Osteoblast (primary cell): ENCODE data around the gene PCDH12. TPM values are rescaled to one million over a fixed set of nuclear protein-coding genes. Genes with fewer than 3 reads are reported as not detected.

Source experiments
- DNase-seq: peaks from one replicate; pipeline ENCODE4 v3.0.0; 2011; ENCODE audit warnings: low spot score, mixed read lengths; ENCODE audit not compliant: insufficient read length; ENCODE audit errors: missing footprints
- H2AFZ ChIP-seq: 2 replicates; pipeline ENCODE4 v1.6.0; 2011; ENCODE audit warnings: mild to moderate bottlenecking, low read length
- H3K27ac ChIP-seq: 2 replicates; pipeline ENCODE4 v1.5.1; 2011; ENCODE audit warnings: mild to moderate bottlenecking, low read depth, low read length, moderate library complexity
- H3K27me3 ChIP-seq: 2 replicates; pipeline ENCODE4 v1.6.0; 2012; ENCODE audit warnings: mild to moderate bottlenecking, control low read depth, inconsistent platforms, low read length, moderate library complexity; ENCODE audit not compliant: insufficient read depth
- H3K36me3 ChIP-seq: 2 replicates; pipeline ENCODE4 v1.5.1; 2011; ENCODE audit warnings: mild to moderate bottlenecking, low read length, control low read depth, moderate library complexity; ENCODE audit not compliant: insufficient read depth
- H3K4me1 ChIP-seq: 2 replicates; pipeline ENCODE4 v1.5.1; 2011; ENCODE audit warnings: mild to moderate bottlenecking, low read length, control low read depth, moderate library complexity; ENCODE audit not compliant: insufficient read depth
- H3K4me2 ChIP-seq: 2 replicates; pipeline ENCODE4 v1.6.0; 2011; ENCODE audit warnings: mild to moderate bottlenecking, low read length; ENCODE audit not compliant: insufficient read depth
- H3K4me3 ChIP-seq: fragments of 200-600 bp; sonication (generic); 3 replicates; pipeline ENCODE4 v1.5.1; 2012; ENCODE audit warnings: mild to moderate bottlenecking, low read length, inconsistent platforms; ENCODE audit not compliant: insufficient read depth
- H3K79me2 ChIP-seq: 2 replicates; pipeline ENCODE4 v1.6.0; 2012; ENCODE audit warnings: mild to moderate bottlenecking, low read length, control low read depth, inconsistent platforms; ENCODE audit not compliant: insufficient read depth
- H3K9me3 ChIP-seq: 2 replicates; pipeline ENCODE4 v1.5.1; 2011; ENCODE audit warnings: low read depth, low read length, control low read depth
- H4K20me1 ChIP-seq: 2 replicates; pipeline ENCODE4 v1.6.0; 2012; ENCODE audit warnings: mild to moderate bottlenecking, low read length, control low read depth; ENCODE audit not compliant: insufficient read depth
- CTCF ChIP-seq: IDR thresholded peaks from 2 replicates; pipeline ENCODE4 v1.5.1; 2011; ENCODE audit warnings: mild to moderate bottlenecking, low read depth, low read length, moderate library complexity; ENCODE audit errors: extremely low read depth
- total RNA-seq: library from RNA; depleted of rRNA; stranded (reverse); fragments of >200 nt; gene quantifications from 2 replicates; pipeline ENCODE4 v1.2.3, GENCODE V29; 2012

PCDH12 gene
- total RNA-seq, 1 donor = not detected

DNA sequence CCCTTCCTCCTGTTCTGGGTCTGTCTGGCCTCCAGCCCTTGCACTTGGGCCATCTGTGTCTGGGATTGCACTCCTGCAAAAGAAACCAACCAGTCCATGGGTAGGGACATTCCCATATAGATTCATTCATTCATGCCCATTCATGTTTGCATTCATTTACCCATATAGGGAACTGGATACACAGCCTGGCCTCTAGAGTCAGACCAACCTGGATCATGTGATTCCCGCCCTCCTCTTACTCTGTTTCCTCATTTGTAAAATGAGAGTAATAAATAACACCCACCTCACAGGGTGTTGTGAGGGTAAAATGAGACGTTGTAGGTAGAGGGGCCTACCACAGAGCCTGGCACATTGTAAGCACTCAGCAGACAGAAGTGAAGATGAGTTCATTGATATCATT is 8.5 kb downstream of the PCDH12 start:
- Histone ChIP-seq H3K4me3 (no peak overlapping the region), H3K79me2 (no peaks in the 10 kb centered on the region), H3K9me3 (no peaks in the 10 kb centered on the region), H3K4me2 (no peak overlapping the region), H3K27me3 (peaks cover 8% of the 10 kb centered on the region), H3K4me1 (no peaks in the 10 kb centered on the region), H4K20me1 (no peaks in the 10 kb centered on the region), H3K36me3 (no peaks in the 10 kb centered on the region), H3K27ac (no peak overlapping the region), H2AFZ (no peak overlapping the region)
- TF ChIP-seq CTCF = no peak
- DNase-seq = no peak

DNA sequence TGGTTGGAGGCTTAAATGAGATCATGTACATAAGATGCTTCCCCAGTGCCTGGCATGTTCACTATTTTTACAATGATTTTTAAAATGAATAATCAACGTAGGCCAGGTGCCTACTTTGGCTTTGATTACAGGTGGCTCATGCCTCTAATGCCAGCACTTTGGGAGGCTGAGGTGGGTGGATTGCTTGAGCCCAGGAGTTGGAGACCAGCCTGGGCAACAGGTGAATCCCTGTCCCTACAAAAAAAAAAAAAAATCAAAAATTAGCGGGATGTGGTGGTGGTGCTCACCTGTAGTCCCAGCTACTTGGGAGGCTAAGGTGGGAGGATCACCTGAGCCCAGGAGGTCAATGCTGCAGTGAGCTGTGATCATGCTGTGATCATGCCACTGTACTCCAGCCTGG is 9.2 kb downstream of the PCDH12 start:
- Histone ChIP-seq H3K36me3 (no peaks in the 10 kb centered on the region), H3K9me3 (no peaks in the 10 kb centered on the region), H4K20me1 (no peaks in the 10 kb centered on the region), H3K79me2 (no peaks in the 10 kb centered on the region), H3K27ac (no peak overlapping the region), H3K4me3 (no peak overlapping the region), H3K27me3 (peaks cover 8% of the 10 kb centered on the region), H3K4me2 (no peak overlapping the region), H2AFZ (no peak overlapping the region), H3K4me1 (no peaks in the 10 kb centered on the region)
- no peak for DNase-seq
- TF ChIP-seq CTCF = no peak

DNA sequence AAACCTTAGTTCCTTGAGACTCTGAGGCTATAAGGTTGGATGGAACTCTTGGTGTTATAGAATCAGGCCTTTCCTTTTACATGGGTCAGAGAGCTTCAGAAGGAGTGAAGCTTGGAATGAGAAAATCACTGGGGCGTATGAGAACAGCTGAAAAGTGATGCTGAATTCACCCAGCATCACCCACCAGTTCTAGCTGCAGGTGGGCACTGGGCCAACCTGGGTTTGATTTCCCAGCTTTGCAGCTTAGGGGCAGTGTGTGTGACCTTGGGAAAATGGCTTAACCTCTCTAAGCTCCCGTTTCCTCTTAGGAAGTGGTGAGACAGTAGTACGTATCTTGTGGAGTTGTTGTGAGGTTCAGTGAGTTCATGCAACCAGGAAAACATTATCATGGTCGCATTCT is 10.7 kb downstream of the PCDH12 start:
- H3K4me2 ChIP-seq = no peak overlapping the region
- no peak overlapping the region for H3K27ac ChIP-seq
- no peaks in the 10 kb centered on the region for H4K20me1 ChIP-seq
- peaks cover 7% of the 10 kb centered on the region for H3K27me3 ChIP-seq
- TF ChIP-seq CTCF = no peak
- no peak for DNase-seq
- H3K9me3 ChIP-seq = no peaks in the 10 kb centered on the region
- no peaks in the 10 kb centered on the region for H3K4me1 ChIP-seq
- H2AFZ ChIP-seq = no peak overlapping the region
- no peaks in the 10 kb centered on the region for H3K79me2 ChIP-seq
- no peaks in the 10 kb centered on the region for H3K36me3 ChIP-seq
- no peak overlapping the region for H3K4me3 ChIP-seq

- Histone ChIP-seq H3K4me3 (no peak overlapping the region), H4K20me1 (no peaks in the 10 kb centered on the region), H3K79me2 (no peaks in the 10 kb centered on the region), H3K36me3 (no peaks in the 10 kb centered on the region), H3K27ac (no peak overlapping the region), H3K9me3 (no peaks in the 10 kb centered on the region), H3K4me2 (no peak overlapping the region), H3K27me3 (peaks cover 5% of the 10 kb centered on the region), H2AFZ (no peak overlapping the region), H3K4me1 (peaks cover 14% of the 10 kb centered on the region)
- DNase-seq = no peak
- no peak for TF ChIP-seq CTCF
Observed at GRCh38 chr5:141945511-141946051, 12.4 kb downstream of the PCDH12 start.
